ENCODE data around the gene PPIL3. TPM values are rescaled to one million over a fixed set of nuclear protein-coding genes. Genes with fewer than 3 reads are reported as not detected.
A peak's percentile ranks its signal among the peaks of the same experiment; 100 is the strongest.

The PPIL3 gene
- polyA plus RNA-seq, 2 of the 4 experiments (the other 2 are of a cell fraction) = 27.5 to 75.6 TPM

DNA sequence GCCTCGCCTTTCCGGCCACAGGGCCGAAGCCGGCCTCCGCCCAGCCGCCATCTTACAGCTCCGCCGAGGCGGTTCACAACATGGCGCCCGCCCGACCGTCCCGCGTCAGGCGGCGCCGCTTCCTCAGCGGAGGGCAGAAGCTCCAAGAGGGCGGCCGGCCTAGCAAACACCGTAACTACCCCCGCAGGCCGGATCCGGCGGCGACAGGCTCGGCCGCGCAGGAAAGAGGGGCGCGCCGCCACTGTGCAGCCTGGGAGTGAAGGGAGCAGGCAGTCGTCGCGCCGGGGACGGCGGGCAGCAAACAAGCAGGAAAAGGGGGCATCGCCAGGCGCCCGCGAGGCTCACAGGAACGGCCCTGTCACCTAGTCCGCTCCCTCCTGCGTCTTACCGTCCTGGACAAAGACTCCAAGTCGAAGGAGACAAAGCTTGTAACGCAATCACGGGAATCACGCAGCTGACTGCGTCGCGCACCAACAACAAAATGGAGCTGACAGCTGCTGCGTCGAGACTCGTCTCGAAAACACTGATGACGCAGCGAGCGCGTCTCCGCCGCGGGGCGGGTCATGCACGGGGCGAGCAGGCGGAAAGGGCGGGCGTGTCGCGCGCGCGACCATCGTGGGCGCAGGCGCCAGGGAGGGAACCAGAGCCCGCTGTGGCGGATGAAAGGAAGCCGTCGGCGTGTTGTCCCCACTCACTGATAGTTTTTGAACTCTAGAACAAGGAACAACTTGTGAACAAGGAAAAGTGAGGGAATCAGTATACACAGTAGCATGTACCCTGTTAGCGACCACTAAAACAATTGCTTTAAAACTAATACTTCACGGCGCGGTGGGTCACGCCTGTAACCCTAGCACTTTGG, 24.5 kb downstream of the PPIL3 start, which contains the start of gene CLK1 (continued):
- TF ChIP-seq RARB (CRISPR knock-in tag; IDR thresholded peaks at IDR 0.05) (peak; percentile 75; the same call in 1 of the 2 replicates), HEYL (CRISPR knock-in tag; IDR thresholded peaks at IDR 0.05) (no peak), TP53 (CRISPR knock-in tag; IDR thresholded peaks at IDR 0.05) (no peak), PHF8 (IDR thresholded peaks at IDR 0.05; ENCODE audit: borderline replicate concordance, low read depth) (peak; percentile 71; the same call in 1 of the 2 replicates), HDAC2 (IDR thresholded peaks at IDR 0.05) (0 out of 2 replicates have a peak, but pooled peaks have one; percentile 34), KDM5A (IDR thresholded peaks at IDR 0.05) (peak; percentile 57), SMC3 (IDR thresholded peaks at IDR 0.05) (no peak), CHD4 (IDR thresholded peaks at IDR 0.05; ENCODE audit: borderline replicate concordance) (no peak), ZC3H11A (IDR thresholded peaks at IDR 0.05) (no peak), ESRRA (IDR thresholded peaks at IDR 0.05; ENCODE audit: borderline replicate concordance, low read length) (no peak), HOXB5 (CRISPR knock-in tag; IDR thresholded peaks at IDR 0.05) (no peak), RAD21 (conservative IDR thresholded peaks at IDR 0.05 in 1 of 2, IDR thresholded peaks at IDR 0.05 in 1 of 2) (no peak), FOSB (CRISPR knock-in tag; IDR thresholded peaks at IDR 0.05) (no peak), HOXB13 (CRISPR knock-in tag; IDR thresholded peaks at IDR 0.05; ENCODE audit: low read depth) (no peak), JUN (IDR thresholded peaks at IDR 0.05) (peak; percentile 90), GATA3 (IDR thresholded peaks at IDR 0.05; ENCODE audit: borderline replicate concordance) (no peak; the same call in 1 of the 2 replicates), RNF2 (IDR thresholded peaks at IDR 0.05; ENCODE audit: borderline replicate concordance, low read depth) (no peak), TFCP2L1 (CRISPR knock-in tag; IDR thresholded peaks at IDR 0.05) (no peak), ZFP36 (IDR thresholded peaks at IDR 0.05; ENCODE audit: borderline replicate concordance, partially characterized antibody) (no peak), POLR2AphosphoS2 (conservative IDR thresholded peaks at IDR 0.05; ENCODE audit: low read length) (no peak), ZSCAN20 (CRISPR knock-in tag; IDR thresholded peaks at IDR 0.05) (no peak), RCOR1 (IDR thresholded peaks at IDR 0.05; ENCODE audit: low read depth, low read length) (no peak), ZNF302 (CRISPR knock-in tag; IDR thresholded peaks at IDR 0.05) (no peak), MAZ (IDR thresholded peaks at IDR 0.05; ENCODE audit: borderline replicate concordance, low read depth, low read length) (no peak)
- TF ChIP-seq, protein P1, sequence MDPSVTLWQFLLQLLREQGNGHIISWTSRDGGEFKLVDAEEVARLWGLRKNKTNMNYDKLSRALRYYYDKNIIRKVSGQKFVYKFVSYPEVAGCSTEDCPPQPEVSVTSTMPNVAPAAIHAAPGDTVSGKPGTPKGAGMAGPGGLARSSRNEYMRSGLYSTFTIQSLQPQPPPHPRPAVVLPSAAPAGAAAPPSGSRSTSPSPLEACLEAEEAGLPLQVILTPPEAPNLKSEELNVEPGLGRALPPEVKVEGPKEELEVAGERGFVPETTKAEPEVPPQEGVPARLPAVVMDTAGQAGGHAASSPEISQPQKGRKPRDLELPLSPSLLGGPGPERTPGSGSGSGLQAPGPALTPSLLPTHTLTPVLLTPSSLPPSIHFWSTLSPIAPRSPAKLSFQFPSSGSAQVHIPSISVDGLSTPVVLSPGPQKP (IDR thresholded peaks at IDR 0.05; ENCODE audit: low read depth, low read length) = no peak
- TF ChIP-seq, protein P2, sequence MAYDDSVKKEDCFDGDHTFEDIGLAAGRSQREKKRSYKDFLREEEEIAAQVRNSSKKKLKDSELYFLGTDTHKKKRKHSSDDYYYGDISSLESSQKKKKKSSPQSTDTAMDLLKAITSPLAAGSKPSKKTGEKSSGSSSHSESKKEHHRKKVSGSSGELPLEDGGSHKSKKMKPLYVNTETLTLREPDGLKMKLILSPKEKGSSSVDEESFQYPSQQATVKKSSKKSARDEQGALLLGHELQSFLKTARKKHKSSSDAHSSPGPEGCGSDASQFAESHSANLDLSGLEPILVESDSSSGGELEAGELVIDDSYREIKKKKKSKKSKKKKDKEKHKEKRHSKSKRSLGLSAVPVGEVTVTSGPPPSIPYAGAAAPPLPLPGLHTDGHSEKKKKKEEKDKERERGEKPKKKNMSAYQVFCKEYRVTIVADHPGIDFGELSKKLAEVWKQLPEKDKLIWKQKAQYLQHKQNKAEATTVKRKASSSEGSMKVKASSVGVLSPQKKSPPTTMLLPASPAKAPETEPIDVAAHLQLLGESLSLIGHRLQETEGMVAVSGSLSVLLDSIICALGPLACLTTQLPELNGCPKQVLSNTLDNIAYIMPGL (CRISPR knock-in tag; IDR thresholded peaks at IDR 0.05; ENCODE audit: borderline replicate concordance) = no peak
- TF ChIP-seq, protein P3, sequence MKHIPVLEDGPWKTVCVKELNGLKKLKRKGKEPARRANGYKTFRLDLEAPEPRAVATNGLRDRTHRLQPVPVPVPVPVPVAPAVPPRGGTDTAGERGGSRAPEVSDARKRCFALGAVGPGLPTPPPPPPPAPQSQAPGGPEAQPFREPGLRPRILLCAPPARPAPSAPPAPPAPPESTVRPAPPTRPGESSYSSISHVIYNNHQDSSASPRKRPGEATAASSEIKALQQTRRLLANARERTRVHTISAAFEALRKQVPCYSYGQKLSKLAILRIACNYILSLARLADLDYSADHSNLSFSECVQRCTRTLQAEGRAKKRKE (CRISPR knock-in tag; IDR thresholded peaks at IDR 0.05; ENCODE audit: low read depth) = peak; percentile 61; the same call in 1 of the 2 replicates
- TF ChIP-seq, protein P4, sequence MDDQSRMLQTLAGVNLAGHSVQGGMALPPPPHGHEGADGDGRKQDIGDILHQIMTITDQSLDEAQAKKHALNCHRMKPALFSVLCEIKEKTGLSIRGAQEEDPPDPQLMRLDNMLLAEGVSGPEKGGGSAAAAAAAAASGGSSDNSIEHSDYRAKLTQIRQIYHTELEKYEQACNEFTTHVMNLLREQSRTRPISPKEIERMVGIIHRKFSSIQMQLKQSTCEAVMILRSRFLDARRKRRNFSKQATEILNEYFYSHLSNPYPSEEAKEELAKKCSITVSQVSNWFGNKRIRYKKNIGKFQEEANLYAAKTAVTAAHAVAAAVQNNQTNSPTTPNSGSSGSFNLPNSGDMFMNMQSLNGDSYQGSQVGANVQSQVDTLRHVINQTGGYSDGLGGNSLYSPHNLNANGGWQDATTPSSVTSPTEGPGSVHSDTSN (IDR thresholded peaks at IDR 0.05) = peak; percentile 50; the same call in 1 of the 2 replicates
- TF ChIP-seq, protein P5, sequence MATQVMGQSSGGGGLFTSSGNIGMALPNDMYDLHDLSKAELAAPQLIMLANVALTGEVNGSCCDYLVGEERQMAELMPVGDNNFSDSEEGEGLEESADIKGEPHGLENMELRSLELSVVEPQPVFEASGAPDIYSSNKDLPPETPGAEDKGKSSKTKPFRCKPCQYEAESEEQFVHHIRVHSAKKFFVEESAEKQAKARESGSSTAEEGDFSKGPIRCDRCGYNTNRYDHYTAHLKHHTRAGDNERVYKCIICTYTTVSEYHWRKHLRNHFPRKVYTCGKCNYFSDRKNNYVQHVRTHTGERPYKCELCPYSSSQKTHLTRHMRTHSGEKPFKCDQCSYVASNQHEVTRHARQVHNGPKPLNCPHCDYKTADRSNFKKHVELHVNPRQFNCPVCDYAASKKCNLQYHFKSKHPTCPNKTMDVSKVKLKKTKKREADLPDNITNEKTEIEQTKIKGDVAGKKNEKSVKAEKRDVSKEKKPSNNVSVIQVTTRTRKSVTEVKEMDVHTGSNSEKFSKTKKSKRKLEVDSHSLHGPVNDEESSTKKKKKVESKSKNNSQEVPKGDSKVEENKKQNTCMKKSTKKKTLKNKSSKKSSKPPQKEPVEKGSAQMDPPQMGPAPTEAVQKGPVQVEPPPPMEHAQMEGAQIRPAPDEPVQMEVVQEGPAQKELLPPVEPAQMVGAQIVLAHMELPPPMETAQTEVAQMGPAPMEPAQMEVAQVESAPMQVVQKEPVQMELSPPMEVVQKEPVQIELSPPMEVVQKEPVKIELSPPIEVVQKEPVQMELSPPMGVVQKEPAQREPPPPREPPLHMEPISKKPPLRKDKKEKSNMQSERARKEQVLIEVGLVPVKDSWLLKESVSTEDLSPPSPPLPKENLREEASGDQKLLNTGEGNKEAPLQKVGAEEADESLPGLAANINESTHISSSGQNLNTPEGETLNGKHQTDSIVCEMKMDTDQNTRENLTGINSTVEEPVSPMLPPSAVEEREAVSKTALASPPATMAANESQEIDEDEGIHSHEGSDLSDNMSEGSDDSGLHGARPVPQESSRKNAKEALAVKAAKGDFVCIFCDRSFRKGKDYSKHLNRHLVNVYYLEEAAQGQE (IDR thresholded peaks at IDR 0.05) = no peak; the same call in 1 of the 2 replicates
- TF ChIP-seq, protein P6, sequence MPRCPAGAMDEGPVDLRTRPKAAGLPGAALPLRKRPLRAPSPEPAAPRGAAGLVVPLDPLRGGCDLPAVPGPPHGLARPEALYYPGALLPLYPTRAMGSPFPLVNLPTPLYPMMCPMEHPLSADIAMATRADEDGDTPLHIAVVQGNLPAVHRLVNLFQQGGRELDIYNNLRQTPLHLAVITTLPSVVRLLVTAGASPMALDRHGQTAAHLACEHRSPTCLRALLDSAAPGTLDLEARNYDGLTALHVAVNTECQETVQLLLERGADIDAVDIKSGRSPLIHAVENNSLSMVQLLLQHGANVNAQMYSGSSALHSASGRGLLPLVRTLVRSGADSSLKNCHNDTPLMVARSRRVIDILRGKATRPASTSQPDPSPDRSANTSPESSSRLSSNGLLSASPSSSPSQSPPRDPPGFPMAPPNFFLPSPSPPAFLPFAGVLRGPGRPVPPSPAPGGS (IDR thresholded peaks at IDR 0.05) = peak; percentile 87; the same call in 2 of the 3 replicates
